K562 (cell line): ENCODE data around the gene PPM1N. TPM values are rescaled to one million over a fixed set of nuclear protein-coding genes. Genes with fewer than 3 reads are reported as not detected.

ENCODE experiments used
- ASH1L ChIP-seq: fragments of 450-650 bp; IDR thresholded peaks from 2 replicates; pipeline ENCODE4 v1.6.1; 2018; ENCODE audit warnings: borderline replicate concordance, mild to moderate bottlenecking, low read depth; ENCODE audit not compliant: partially characterized antibody
- ATF4 ChIP-seq: fragments of 450-650 bp; formaldehyde crosslinking; IDR thresholded peaks from 2 replicates; pipeline ENCODE4 v1.4.0; 2022; ENCODE audit warnings: mild to moderate bottlenecking, moderate library complexity
- CTCF ChIP-seq, 3 experiments: IDR thresholded peaks in 2 of 3; conservative IDR thresholded peaks in 1 of 3; 2 replicates each; pipeline ENCODE4 v1.5.1; 2011 to 2012; ENCODE audit warnings: low read length in 3 of 3, mild to moderate bottlenecking in 3 of 3, control low read depth in 2 of 3, improper control_type of control experiment in 1 of 3, inconsistent platforms in 1 of 3, low read depth in 1 of 3, mixed read lengths in 1 of 3, moderate library complexity in 1 of 3; ENCODE audit not compliant: insufficient read depth in 2 of 3
- E2F1 ChIP-seq: sonication (generic); formaldehyde crosslinking; IDR thresholded peaks from 2 replicates; pipeline ENCODE4 v1.8.1; 2023; ENCODE audit warnings: mild to moderate bottlenecking, missing genetic modification reagents, moderate library complexity
- KAT7 ChIP-seq: sonication (generic); formaldehyde crosslinking; IDR thresholded peaks from 2 replicates; pipeline ENCODE4 v1.8.0; 2022; ENCODE audit warnings: missing genetic modification reagents, mild to moderate bottlenecking, borderline replicate concordance
- NFRKB ChIP-seq: fragments of 450-650 bp; IDR thresholded peaks from 2 replicates; pipeline ENCODE4 v1.6.1; 2016; ENCODE audit warnings: low read depth
- NR0B1 ChIP-seq: fragments of 450-650 bp; IDR thresholded peaks from one replicate; pipeline ENCODE4 v1.6.1; 2018; ENCODE audit warnings: mild to moderate bottlenecking, moderate library complexity; ENCODE audit not compliant: partially characterized antibody
- NR2F6 ChIP-seq: fragments of 450-650 bp; formaldehyde crosslinking; IDR thresholded peaks from 2 replicates; pipeline ENCODE4 v1.4.0; 2020; ENCODE audit warnings: mild to moderate bottlenecking
- POLR2A ChIP-seq: fragments of 450-650 bp; conservative IDR thresholded peaks from 2 replicates; pipeline ENCODE4 v1.6.1; 2016
- RBFOX2 ChIP-seq: fragments of 200-400 bp; formaldehyde crosslinking; IDR thresholded peaks from 2 replicates; pipeline ENCODE4 v1.6.1; 2017; ENCODE audit warnings: low read depth, mild to moderate bottlenecking, low read length, moderate library complexity
- RBM17 ChIP-seq: fragments of 200-400 bp; formaldehyde crosslinking; IDR thresholded peaks from 2 replicates; pipeline ENCODE4 v1.6.1; 2017; ENCODE audit warnings: low read depth, mild to moderate bottlenecking, low read length, borderline replicate concordance
- RFX1 ChIP-seq: fragments of 450-650 bp; IDR thresholded peaks from 2 replicates; pipeline ENCODE4 v1.6.1; 2016; ENCODE audit warnings: mild to moderate bottlenecking, moderate library complexity
- RNF2 ChIP-seq: sonication (generic); IDR thresholded peaks from 2 replicates; pipeline ENCODE4 v1.6.1; 2016
- SETDB1 ChIP-seq: IDR thresholded peaks from one replicate; pipeline ENCODE4 v1.6.1; 2012; ENCODE audit warnings: low read length, control low read depth, inconsistent platforms
- SIRT6 ChIP-seq: IDR thresholded peaks from one replicate; pipeline ENCODE4 v1.6.1; 2012; ENCODE audit warnings: low read depth, mild to moderate bottlenecking, control low read depth, inconsistent platforms, low read length, moderate library complexity
- SP1 ChIP-seq: sonication (generic); formaldehyde crosslinking; IDR thresholded peaks from 2 replicates; pipeline ENCODE4 v1.8.1; 2022; ENCODE audit warnings: mild to moderate bottlenecking, missing genetic modification reagents
- SRSF9 ChIP-seq: fragments of 200-400 bp; formaldehyde crosslinking; IDR thresholded peaks from 2 replicates; pipeline ENCODE4 v1.6.1; 2017; ENCODE audit warnings: low read depth, low read length, borderline replicate concordance
- TAL1 ChIP-seq: fragments of 450-650 bp; IDR thresholded peaks from 2 replicates; pipeline ENCODE4 v1.6.1; 2016; ENCODE audit warnings: mild to moderate bottlenecking
- TBL1XR1 ChIP-seq, 2 experiments: IDR thresholded peaks; 2 replicates each; pipeline ENCODE4 v1.6.1; 2012; ENCODE audit warnings: improper control_type of control experiment in 2 of 2, low read length in 2 of 2, mild to moderate bottlenecking in 1 of 2
- ZBTB1 ChIP-seq: sonication (generic); formaldehyde crosslinking; IDR thresholded peaks from 2 replicates; pipeline ENCODE4 v1.8.1; 2023; ENCODE audit warnings: missing genetic modification reagents, low read depth, mild to moderate bottlenecking, borderline replicate concordance
- ZBTB12 ChIP-seq: fragments of 250-450 bp; sonication (Bioruptor Pico); IDR thresholded peaks from 2 replicates; pipeline ENCODE4 v1.4.0; 2020
- ZFX ChIP-seq: sonication (generic); formaldehyde crosslinking; IDR thresholded peaks from 2 replicates; pipeline ENCODE4 v1.8.0; 2022; ENCODE audit warnings: mild to moderate bottlenecking, missing genetic modification reagents, moderate library complexity
- ZNF124 ChIP-seq: sonication (generic); formaldehyde crosslinking; IDR thresholded peaks from 2 replicates; pipeline ENCODE4 v1.8.1; 2022; ENCODE audit warnings: missing genetic modification reagents
- ZNF324 ChIP-seq: fragments of 250-450 bp; sonication (Bioruptor Pico); IDR thresholded peaks from 2 replicates; pipeline ENCODE4 v1.4.0; 2020; ENCODE audit warnings: mild to moderate bottlenecking
- polyA plus RNA-seq, 8 experiments: library from polyadenylated mRNA; depleted of rRNA in 4 of 8; stranded (reverse) in 5 of 8; unstranded in 3 of 8; fragments of >200 nt; fragmentation: Nextera tagmentation in 2 of 8; fragmentation: Illumina TruSeq in 1 of 8; extraction: Ambion mirVana in 2 of 8; extraction: Trizol in 1 of 8; gene quantifications; 2 replicates each; pipeline versions ENCODE4 v1.2.1 to v1.2.3, GENCODE V29; 2011 to 2014; ENCODE audit warnings: inconsistent platforms in 1 of 8, missing spikeins in 1 of 8
- total RNA-seq, 7 experiments: library from RNA; depleted of rRNA in 6 of 7; stranded (reverse); fragments of >200 nt in 6 of 7; fragmentation: Illumina TruSeq in 2 of 7; extraction: Trizol in 2 of 7; gene quantifications; 2 replicates each; pipeline versions ENCODE4 v1.2.1 to v1.2.3, GENCODE V29; 2011 to 2021; ENCODE audit warnings: low replicate concordance in 1 of 7

Gene PPM1N
- total and polyA plus RNA-seq, 9 of the 15 experiments (the other 6 are each of a cell fraction or from before 2014, with no cell fraction given): 4.5 to 15.6 (median 8.7) TPM

GRCh38 chr19:45468159-45468651 lies 30.0 kb upstream of the PPM1N start (continued):
- TF ChIP-seq RBM17 (no peak), POLR2A (peak; percentile 20; the same call in 1 of the 2 replicates), NR2F6 (CRISPR knock-in tag) (no peak), ZFX (CRISPR knock-in tag) (peak; percentile 29; the same call in 1 of the 2 replicates), ZNF324 (CRISPR knock-in tag) (no peak), SETDB1 (no peak), E2F1 (CRISPR knock-in tag) (peak; percentile 14; the same call in 1 of the 2 replicates), CTCF (IDR thresholded peaks at IDR 0.05 in 2 of 3, conservative IDR thresholded peaks at IDR 0.05 in 1 of 3; ENCODE audit: insufficient read depth in 2 of 3, low read depth in 1 of 3, low read length in 3 of 3) (0 out of 6 replicates have a peak, but pooled peaks of 1 of the 3 experiments have one; percentile 26), RBFOX2 (peak; percentile 67), ZBTB12 (CRISPR knock-in tag) (no peak), TBL1XR1 (IDR thresholded peaks at IDR 0.05; ENCODE audit: low read length in 2 of 2) (0 out of 4 replicates have a peak, but pooled peaks of 1 of the 2 experiments have one; percentile 46), KAT7 (peak; percentile 49; the same call in 1 of the 2 replicates), SIRT6 (no peak), NFRKB (no peak), ATF4 (CRISPR knock-in tag) (no peak), ZNF124 (CRISPR knock-in tag) (no peak), NR0B1 (no peak), SRSF9 (no peak), RNF2 (no peak), ASH1L (no peak), TAL1 (no peak), SP1 (CRISPR knock-in tag) (peak; percentile 0; the same call in 1 of the 2 replicates), ZBTB1 (CRISPR knock-in tag) (no peak; the same call in 1 of the 2 replicates), RFX1 (no peak)
